NCI-H2107 treated with DMSO at 0.1 percent for 48 hours (cell line): ENCODE data around the gene MYBPC2.
A peak's percentile ranks its signal among the peaks of the same experiment; 100 is the strongest.
"Not testable (repeated sequence)": the region's sequence is repeated elsewhere in the genome, so short reads cannot be mapped to it uniquely, and the experiment has no call there.

ENCODE experiments used
- DNase-seq: peaks from one replicate; lab custom pipeline; 2025; ENCODE audit not compliant: unreplicated experiment; lab: John Stamatoyannopoulos, UW

Gene MYBPC2

DNA sequence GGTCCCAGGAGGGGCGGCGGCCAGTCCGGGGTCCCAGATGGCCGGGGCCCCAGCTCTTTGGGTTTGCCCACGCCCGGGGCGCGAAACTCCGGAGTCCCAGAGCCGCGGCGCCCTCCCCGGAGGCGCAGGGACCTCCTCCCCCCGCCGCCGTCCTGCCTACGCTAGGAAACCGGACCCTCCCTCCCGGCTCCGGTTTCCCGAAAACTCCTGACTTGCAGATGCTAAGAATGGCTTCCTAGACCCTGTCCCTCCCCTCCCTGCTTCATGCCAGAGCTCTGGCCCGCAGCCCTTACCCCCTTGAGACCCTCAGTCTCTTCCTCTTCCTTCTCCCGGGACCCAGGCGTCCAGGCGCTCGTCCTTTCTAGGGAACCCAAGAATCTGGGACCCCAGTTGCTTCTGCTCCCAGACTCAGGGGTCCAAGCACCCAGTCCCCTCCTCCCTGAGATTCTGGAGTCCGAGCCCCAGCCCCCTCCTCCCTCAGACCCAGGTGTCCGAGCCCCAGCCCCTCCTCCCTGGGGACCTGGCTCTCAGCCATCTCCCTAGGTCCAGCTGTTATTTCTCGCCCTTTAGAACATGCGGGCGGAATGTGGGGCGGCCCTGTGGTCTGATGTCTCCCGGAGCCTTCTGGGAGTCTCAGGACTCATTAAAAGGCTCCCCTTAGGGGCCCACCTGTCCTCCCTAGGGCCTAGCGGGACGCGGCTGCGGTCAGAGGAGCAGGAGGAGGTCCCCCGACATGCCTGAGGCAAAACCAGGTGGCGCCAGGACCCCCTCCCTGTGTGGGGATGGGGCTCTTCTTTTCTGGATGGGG lies at the start of gene MYBPC2:
MYBPC2 (plus strand) TSS at position 672 of the 808 bp plus-strand sequence; CDS start at position 734, 62 bp downstream.
- DNase-seq = peak; percentile 21

DNA sequence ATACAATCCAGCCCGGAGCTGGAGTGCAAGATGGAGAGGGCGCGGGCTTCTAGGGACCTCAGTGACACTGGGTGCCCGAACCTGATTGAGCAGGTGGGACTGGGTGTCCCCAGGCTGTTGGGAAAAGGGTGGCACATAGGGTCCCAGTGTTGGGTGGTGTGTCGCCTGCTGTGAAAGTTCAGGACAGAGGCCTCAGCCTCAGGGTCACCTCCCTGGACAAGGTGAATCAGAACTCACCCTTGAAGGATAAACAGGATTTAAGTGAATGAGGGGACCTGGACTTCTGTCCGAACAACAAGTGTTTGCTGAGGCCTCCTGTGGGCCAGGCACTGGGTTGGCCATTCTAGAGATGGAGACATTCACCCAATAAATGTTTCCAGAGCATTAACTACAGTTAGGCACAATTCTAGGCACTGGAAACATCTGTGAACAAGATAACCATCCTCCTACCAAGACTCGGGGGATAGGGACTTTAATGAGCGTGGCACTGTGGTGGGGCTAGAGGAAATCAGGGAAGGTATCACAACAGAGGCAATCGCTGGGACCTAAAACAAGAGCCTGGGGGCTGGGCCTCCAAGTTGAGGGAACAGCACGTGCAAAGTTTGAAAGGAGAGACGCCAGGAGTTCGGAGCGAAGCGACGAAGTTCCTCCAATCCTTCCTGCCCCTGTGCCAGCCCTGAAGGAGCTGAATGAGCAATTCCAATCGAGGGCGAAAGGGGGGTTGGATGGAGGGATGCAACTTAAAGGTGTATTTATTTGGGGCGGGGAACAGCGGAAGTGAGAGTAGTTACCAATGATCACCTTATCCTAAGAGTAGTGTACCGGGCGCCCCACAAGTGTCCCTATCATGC lies 49.5 kb upstream of the MYBPC2 start:
- no peak for DNase-seq

DNA sequence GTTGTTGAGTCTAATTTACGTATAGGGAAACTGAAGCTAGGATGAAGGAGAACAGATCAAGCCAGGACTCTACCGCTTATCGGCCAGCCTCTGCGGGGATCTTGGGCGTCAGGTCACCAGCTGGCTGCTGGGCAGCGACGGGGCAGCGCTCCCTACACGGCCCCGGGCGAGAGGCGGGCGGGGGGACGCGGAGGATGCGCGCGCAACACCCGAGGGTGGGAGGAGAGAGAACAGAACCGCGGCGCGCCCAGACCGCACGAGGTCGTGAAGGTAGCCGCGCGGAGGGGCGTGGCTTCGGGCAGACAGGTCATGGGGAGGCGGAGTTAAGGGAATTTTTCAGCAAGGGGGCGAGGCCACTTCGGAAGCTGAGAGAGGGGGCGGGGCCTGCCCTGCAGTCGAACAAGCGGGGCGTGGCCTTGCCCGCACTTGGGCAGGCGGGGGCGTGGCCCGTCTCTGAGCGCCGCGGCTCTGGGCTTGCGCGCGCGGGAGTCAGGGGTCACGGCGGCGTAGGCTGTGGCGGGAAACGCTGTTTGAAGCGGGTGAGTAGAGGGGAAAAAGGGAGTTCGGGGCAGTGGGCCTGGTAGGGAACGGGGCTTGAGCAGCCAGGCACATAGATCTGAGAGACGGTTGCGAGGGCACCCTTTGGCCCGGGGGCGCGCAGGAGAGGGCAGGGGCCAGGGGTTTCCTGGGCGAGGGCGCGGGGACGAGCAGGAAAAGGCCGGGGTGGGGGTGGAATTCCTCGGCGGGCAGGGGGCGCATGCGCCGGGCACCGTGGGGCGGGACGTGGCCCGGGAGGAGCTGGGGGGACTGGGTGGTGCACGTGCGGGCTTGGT lies 48.6 kb upstream of the MYBPC2 start, which contains the start of gene POLD1:
POLD1 (plus strand) TSS at position 496 of the 833 bp plus-strand sequence. CDS start 14,505 bp downstream, outside the sequence.
- peak; percentile 95 for DNase-seq

DNA sequence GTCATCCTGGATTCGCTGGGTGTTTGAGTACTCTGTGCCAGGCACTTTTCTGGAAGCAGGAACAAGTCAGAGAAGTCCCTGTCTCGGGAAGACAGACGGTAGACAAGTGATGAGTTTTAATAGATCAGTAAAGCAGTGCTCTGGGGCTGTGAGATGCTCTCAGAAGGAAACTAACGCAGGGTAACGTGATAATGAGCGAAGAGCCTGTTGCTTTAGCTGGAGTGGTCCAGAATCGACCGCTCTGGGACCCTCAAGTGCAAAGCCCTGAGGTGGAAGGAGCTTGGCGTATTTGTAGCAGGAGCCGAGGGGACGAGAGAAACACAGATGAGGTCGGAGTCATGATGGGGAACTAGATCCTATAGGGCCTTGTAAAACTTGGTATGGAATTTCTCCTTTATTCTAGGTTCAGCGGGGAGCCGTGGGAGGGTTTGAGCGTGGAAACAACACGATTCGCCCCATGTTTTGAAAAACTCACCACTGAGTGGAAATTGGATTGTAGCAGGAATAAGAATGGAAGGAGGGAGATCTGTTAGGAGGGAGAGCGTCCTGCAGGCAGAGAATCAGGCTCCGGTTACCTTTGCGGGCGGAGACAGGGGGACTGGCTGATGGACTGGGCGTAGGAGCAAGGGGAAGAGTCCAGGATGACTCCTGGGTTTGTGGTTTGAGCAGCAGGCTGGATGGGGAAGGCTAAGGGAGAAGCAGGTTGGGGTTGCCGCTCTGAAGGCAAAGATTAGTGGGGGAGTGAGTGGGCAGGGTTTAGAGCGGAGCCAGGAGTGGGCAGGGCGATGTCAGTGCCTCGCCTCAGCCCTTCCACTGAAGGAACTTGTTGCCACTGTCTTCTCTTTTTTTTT lies 47.8 kb upstream of the MYBPC2 start:
- peak; percentile 58 for DNase-seq

DNA sequence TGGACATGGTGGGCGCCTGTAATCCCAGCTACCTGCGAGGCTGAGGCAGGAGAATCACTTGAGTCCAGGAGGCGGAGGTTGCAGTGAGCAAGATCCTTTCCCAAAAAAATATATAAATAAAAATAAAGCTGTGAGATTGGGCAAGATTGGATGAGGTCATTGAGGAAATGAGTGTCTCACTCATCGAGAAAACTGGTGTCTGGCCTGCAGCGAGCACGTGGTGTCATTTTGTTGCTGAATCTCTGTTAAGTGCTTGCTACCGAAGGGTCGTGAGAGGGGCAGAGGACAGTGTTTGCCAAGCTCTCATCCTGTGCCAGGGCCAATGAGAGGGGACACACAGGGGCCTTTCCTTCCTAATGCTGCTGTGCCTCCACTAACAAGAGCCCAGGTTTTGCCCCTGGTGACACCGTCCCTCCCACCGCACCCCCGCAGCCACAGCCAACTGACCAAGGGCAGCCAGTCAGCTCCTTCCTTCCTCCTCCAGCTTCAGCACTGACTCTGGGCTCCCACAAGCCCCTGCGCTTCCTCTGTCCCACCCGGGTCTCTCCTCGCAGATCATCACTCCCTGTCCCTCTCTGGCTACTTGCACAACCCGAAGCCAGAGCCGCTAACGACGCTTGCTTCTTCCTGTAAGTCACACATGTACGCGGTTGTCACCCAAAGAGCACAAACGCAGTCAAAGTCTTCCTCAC lies 45.4 kb upstream of the MYBPC2 start:
- DNase-seq = no peak

DNA sequence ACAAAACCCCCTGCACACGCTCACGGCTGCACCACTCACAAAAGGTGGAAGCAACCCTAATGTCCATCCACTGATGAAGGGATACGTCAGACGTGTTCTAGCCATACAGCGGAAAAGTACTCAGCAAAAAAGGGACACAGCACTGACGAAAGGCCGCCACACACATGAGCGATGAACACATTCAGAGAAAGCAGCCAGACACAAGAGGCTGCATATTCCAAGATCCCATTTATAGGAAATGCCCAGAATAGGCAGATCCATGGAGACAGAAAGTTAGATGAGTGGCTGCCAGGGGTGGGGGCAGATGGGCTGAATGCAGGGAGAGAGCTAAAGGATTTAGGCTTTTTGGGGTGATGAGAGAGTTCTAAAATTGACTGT lies 44.8 kb upstream of the MYBPC2 start:
- DNase-seq = no peak

DNA sequence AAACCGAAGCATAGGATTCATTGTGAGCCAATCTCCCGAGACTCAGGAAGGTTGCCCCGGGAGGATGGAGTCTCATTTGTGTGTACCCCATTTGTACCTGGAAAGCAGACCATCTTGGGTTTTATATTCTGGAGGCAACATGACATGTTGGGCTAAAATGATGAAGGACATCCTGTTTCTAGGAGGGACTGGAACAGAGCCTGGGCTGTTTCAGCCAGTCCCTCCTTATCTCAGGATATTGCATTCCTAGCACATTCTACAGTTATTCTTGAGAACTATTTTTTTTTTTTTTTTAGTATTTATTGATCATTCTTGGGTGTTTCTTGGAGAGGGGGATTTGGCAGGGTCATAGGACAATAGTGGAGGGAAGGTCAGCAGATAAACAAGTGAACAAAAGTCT lies 42.4 kb upstream of the MYBPC2 start:
- DNase-seq = not testable (repeated sequence)

DNA sequence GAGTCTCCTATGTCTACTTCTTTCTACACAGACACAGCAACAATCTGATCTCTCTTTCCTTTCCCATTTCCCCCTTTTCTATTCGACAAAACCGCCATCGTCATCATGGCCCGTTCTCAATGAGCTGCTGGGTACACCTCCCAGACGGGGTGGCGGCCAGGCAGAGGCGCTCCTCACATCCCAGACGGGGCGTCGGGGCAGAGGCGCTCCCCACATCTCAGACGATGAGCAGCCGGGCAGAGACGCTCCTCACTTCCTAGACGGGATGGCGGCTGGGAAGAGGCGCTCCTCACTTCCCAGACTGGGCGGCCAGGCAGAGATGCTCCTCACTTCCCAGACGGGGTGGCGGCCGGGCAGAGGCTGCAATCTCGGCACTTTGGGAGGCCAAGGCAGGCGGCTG lies 41.7 kb upstream of the MYBPC2 start:
- not testable (repeated sequence) for DNase-seq

DNA sequence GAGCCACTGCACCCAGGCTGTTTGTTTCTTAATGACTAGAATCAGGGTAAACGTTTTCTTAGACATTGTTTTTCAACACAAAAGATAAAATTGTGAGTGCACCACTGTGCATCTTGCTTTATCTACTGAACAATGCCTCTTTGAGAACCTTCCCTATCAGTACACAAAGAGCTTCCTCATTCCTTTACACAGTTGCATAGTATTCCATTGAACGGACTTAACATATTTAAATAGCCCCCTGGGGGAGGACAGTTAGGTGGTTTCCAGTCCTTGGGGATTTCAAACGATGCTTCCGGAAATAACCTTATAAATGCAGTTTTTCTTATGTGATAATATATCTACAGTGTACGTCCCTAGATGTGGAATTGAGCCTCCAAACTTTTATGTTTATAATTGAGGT lies 39.9 kb upstream of the MYBPC2 start:
- DNase-seq = no peak

DNA sequence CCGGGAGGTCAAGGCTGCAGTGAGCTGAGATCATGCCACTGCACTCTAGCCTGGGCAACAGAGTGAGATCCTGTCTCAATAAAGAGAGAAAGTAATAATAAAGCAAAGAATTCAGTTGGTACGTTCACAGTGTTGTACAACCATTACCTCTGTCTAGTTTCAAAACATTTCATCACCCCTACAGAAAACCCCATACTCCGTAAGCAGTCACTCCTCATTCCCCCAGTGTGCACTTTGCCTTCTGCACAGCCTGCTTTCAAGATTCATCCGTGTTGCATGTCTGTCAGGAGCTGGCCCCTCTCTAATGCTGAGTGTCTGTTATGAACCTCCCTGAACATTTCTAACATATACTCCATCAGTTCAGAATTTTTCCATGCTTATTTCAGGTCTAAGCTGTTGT lies 39.1 kb upstream of the MYBPC2 start:
- no peak for DNase-seq

DNA sequence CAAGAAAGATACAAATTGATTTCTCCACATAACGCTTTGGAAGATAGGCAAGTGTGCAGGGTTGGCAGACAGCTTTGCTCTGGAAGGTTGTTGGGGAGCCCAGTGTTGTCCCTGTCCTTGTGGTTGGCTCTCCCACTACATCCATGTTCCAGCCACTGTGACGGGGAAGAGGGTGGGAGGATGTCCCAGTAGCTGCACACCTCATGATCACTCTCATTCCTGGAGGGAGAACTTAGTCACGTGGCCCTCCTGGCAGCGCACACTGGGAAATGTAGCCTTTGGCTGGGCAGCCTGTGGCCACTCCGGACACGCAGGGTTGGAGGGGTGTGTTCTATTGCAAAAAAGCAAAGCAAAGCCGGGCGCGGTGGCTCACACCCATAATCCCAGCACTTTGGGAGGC lies 38.7 kb upstream of the MYBPC2 start:
- no peak for DNase-seq

DNA sequence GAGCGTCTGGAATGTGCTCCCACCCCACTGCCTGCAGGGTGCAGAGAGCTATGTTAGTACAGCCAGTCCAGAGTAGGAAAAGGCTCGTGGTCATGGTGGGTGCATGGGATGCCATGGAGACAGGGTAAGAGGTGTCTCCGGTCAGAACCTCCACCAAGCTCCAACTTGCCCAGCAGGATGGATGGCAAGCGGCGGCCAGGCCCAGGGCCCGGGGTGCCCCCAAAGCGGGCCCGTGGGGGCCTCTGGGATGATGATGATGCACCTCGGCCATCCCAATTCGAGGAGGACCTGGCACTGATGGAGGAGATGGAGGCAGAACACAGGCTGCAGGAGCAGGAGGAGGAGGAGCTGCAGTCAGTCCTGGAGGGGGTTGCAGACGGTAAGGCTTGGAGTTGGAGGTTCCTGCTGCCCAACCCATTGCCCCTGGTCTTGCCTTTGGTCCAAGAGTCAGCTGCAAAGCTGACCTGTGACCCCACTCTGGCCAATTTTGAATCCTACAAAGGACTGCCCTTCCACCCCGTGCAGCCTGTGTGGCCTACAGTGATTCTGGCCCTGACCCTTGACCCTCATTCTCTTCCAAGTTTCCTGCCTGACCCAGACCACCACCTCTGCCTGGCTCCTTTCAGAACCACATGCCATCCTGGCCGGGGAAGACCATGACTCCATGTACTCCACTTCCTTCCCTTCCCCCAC lies 33.9 kb upstream of the MYBPC2 start:
- DNase-seq = no peak

DNA sequence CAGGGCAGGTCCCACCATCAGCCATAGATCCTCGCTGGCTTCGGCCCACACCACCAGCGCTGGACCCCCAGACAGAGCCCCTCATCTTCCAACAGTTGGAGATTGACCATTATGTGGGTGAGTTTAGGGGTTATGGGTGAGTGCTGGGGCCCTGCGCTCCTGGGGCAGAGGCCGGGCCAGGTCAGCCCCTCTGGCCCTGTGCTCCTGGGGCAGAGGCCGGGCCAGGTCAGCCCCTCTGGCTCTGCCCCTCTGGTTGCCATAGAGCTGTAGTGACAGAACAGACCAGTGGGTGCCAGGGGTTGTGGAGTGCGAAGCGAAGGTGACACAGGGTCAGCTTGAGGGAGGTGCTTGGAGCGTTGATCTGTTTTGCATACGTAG lies 33.3 kb upstream of the MYBPC2 start:
- DNase-seq = no peak

DNA sequence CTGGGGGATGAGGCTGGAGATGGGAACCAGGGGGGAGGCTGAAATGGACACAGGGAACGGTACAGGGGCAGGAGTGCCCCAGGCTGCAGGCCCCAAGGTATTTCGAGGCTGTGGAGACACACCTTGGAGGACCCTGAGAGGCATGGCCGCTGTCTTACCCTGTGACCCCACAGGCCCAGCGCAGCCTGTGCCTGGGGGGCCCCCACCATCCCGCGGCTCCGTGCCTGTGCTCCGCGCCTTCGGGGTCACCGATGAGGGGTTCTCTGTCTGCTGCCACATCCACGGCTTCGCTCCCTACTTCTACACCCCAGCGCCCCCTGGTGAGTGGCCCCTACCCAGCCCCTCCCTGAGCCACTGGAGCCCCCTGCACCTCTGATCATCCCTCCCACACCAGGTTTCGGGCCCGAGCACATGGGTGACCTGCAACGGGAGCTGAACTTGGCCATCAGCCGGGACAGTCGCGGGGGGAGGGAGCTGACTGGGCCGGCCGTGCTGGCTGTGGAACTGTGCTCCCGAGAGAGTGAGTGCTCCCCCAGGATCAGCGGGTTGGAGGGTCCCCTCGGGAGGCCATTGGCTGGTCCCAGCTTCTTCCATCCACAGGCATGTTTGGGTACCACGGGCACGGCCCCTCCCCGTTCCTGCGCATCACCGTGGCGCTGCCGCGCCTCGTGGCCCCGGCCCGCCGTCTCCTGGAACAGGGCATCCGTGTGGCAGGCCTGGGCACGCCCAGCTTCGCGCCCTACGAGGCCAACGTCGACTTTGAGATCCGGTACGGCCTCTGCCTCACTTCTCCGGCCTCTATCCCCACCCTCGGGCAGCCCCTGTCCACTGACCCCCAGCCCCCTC lies 30.9 kb upstream of the MYBPC2 start:
- no peak for DNase-seq

DNA sequence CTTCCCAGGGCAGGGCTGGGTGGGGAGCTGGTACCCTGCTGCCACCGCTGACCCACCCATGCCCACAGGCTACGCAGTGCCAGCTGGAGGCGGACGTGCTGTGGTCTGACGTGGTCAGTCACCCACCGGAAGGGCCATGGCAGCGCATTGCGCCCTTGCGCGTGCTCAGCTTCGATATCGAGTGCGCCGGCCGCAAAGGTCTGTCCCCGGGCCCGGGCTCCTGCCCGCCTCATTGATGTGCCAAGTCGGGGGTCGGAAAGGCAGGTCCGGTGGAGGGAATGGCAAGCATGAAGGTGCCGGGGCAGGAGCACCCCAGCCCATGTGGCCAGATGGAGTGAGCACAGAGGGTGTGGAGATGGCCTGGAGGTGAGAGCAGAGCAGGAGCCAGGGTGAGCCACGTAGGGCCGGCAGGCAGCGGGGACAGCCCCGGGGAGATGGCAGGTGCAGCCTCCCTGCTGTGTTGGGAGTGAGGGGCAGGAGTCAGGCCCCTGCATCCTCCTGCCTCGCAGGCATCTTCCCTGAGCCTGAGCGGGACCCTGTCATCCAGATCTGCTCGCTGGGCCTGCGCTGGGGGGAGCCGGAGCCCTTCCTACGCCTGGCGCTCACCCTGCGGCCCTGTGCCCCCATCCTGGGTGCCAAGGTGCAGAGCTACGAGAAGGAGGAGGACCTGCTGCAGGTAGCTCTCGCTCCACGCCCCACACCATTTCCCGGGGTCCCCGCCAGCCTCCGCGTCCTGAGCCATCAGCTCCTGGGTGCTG lies 30.0 kb upstream of the MYBPC2 start:
- no peak for DNase-seq

DNA sequence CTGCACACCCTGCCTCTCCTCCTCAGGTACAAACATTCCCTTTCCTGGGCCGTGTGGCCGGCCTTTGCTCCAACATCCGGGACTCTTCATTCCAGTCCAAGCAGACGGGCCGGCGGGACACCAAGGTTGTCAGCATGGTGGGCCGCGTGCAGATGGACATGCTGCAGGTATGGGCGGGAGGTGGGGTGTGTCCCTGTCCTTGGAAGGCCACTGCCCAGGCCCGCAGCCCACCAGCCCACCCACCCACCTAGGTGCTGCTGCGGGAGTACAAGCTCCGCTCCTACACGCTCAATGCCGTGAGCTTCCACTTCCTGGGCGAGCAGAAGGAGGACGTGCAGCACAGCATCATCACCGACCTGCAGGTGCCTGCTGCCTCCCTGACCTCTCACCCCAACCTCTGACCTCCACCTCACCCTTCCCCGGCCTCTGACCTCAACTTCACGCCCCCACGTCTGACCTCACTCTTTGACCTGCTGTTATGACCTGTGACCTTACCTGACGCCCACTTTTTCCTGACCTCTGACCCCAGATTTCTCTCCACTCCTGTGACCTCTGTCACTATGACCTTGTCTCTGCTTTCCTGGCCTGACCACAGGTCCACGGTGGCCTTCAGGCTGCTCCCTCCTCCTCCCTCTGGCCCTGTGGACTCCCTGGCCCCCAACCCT lies 26.4 kb upstream of the MYBPC2 start:
- no peak for DNase-seq

DNA sequence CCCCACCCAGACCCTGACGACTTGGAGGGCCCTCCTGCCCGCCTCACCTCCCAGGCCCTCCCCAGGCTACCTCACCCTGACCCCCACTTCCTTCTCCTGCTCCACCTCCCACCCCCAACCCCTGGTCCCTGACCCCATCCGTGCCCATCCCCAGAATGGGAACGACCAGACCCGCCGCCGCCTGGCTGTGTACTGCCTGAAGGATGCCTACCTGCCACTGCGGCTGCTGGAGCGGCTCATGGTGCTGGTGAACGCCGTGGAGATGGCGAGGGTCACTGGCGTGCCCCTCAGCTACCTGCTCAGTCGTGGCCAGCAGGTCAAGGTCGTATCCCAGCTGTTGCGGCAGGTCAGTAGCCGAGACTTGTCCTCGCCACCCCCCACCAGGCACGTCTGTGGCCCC lies 25.9 kb upstream of the MYBPC2 start:
- no peak for DNase-seq
